ENCODE data around the gene UBE2L3.

Gene UBE2L3

GRCh38 chr22:21628386-21629254 lies 61.1 kb downstream of the UBE2L3 start:
- H3K79me2 ChIP-seq (ENCODE audit: low read length) = peaks cover 57% of the 10 kb centered on the region
- H3K4me2 ChIP-seq (ENCODE audit: low read depth, low read length) = peak overlapping the region; percentile 76
- no peak for TF ChIP-seq EZH2phosphoT487 (IDR thresholded peaks at IDR 0.05; ENCODE audit: low read length)
- no peak for TF ChIP-seq EZH2 (optimal IDR thresholded peaks at IDR 0.05; ENCODE audit: low read depth, low read length)
- no peak for TF ChIP-seq CTCF (IDR thresholded peaks at IDR 0.05; ENCODE audit: low read length)
- H3K27ac ChIP-seq (ENCODE audit: low read length) = no peak overlapping the region; the same call in 1 of the 2 replicates
- no peaks in the 10 kb centered on the region for H3K4me1 ChIP-seq (ENCODE audit: low read length)
- H3F3A ChIP-seq (ENCODE audit: insufficient read depth, low read length) = peaks cover 23% of the 10 kb centered on the region
- no peak overlapping the region for H2AFZ ChIP-seq (ENCODE audit: low read length)
- H3K4me3 ChIP-seq (ENCODE audit: low read length) = peak overlapping the region; percentile 100
- DNase-seq = no peak
- H3K27me3 ChIP-seq (replicated peaks; ENCODE audit: insufficient read depth, low read length) = no peaks in the 10 kb centered on the region
- no peaks in the 10 kb centered on the region for H3K9me3 ChIP-seq (replicated peaks; ENCODE audit: insufficient read depth, low read length)
- H4K20me1 ChIP-seq (ENCODE audit: insufficient read depth, low read length) = no peaks in the 10 kb centered on the region
- no peaks in the 10 kb centered on the region for H3K9me2 ChIP-seq (replicated peaks; ENCODE audit: insufficient read depth, low read length)
- peaks cover 7% of the 10 kb centered on the region for H3K36me3 ChIP-seq (replicated peaks; ENCODE audit: insufficient read depth, low read length)
- H3K9ac ChIP-seq (ENCODE audit: low read length) = peak overlapping the region; percentile 99; the same call in 1 of the 2 replicates

GRCh38 chr22:21629255-21630149 lies 62.0 kb downstream of the UBE2L3 start, which contains the start of gene YDJC:
YDJC (minus strand) TSS chr22:21630022; CDS start chr22:21630014, 8 bp downstream.
- peak within 1 kb of the TSS; percentile 70 for H2AFZ ChIP-seq (ENCODE audit: low read length)
- H3K27ac ChIP-seq (ENCODE audit: low read length) = peak within 1 kb of the TSS; percentile 73
- peaks cover 14% of the 10 kb centered on the region for H3F3A ChIP-seq (ENCODE audit: insufficient read depth, low read length)
- H3K9me2 ChIP-seq (replicated peaks; ENCODE audit: insufficient read depth, low read length) = no peaks in the 10 kb centered on the region
- H3K79me2 ChIP-seq (ENCODE audit: low read length) = peaks cover 49% of the 10 kb centered on the region
- no peaks in the 10 kb centered on the region for H3K9me3 ChIP-seq (replicated peaks; ENCODE audit: insufficient read depth, low read length)
- H3K36me3 ChIP-seq (replicated peaks; ENCODE audit: insufficient read depth, low read length) = peaks cover 7% of the 10 kb centered on the region
- peak; percentile 97 for DNase-seq
- peak within 1 kb of the TSS; percentile 76 for H3K4me2 ChIP-seq (ENCODE audit: low read depth, low read length)
- no peak for TF ChIP-seq EZH2phosphoT487 (IDR thresholded peaks at IDR 0.05; ENCODE audit: low read length)
- TF ChIP-seq CTCF (IDR thresholded peaks at IDR 0.05; ENCODE audit: low read length) = peak; percentile 77
- H3K27me3 ChIP-seq (replicated peaks; ENCODE audit: insufficient read depth, low read length) = no peaks in the 10 kb centered on the region
- no peaks in the 10 kb centered on the region for H4K20me1 ChIP-seq (ENCODE audit: insufficient read depth, low read length)
- H3K9ac ChIP-seq (ENCODE audit: low read length) = peak within 1 kb of the TSS; percentile 99
- no peaks in the 10 kb centered on the region for H3K4me1 ChIP-seq (ENCODE audit: low read length)
- peak within 1 kb of the TSS; percentile 100 for H3K4me3 ChIP-seq (ENCODE audit: low read length)

- peaks cover 7% of the 10 kb centered on the region for H3K36me3 ChIP-seq (replicated peaks; ENCODE audit: insufficient read depth, low read length)
- no peak overlapping the region for H2AFZ ChIP-seq (ENCODE audit: low read length)
- H3K9me2 ChIP-seq (replicated peaks; ENCODE audit: insufficient read depth, low read length) = no peaks in the 10 kb centered on the region
- no peaks in the 10 kb centered on the region for H3K9me3 ChIP-seq (replicated peaks; ENCODE audit: insufficient read depth, low read length)
- no peak overlapping the region for H3K27ac ChIP-seq (ENCODE audit: low read length)
- H4K20me1 ChIP-seq (ENCODE audit: insufficient read depth, low read length) = no peaks in the 10 kb centered on the region
- no peak overlapping the region for H3K9ac ChIP-seq (ENCODE audit: low read length)
- TF ChIP-seq EZH2 (optimal IDR thresholded peaks at IDR 0.05; ENCODE audit: low read depth, low read length) = no peak
- TF ChIP-seq CTCF (IDR thresholded peaks at IDR 0.05; ENCODE audit: low read length) = no peak
- TF ChIP-seq EZH2phosphoT487 (IDR thresholded peaks at IDR 0.05; ENCODE audit: low read length) = no peak
- no peaks in the 10 kb centered on the region for H3K4me1 ChIP-seq (ENCODE audit: low read length)
- DNase-seq = no peak
- no peak overlapping the region for H3K4me3 ChIP-seq (ENCODE audit: low read length)
- H3K79me2 ChIP-seq (ENCODE audit: low read length) = peaks cover 36% of the 10 kb centered on the region
- no peaks in the 10 kb centered on the region for H3K27me3 ChIP-seq (replicated peaks; ENCODE audit: insufficient read depth, low read length)
- H3K4me2 ChIP-seq (ENCODE audit: low read depth, low read length) = no peak overlapping the region
- peaks cover 8% of the 10 kb centered on the region for H3F3A ChIP-seq (ENCODE audit: insufficient read depth, low read length)
Measured at GRCh38 chr22:21631025-21631424, 63.5 kb downstream of the UBE2L3 start.

Measured in MM.1S (cell line).